Keratinocyte (primary cell): ENCODE results near the gene IRF1.

Source experiments
- CTCF ChIP-seq, 3 experiments: IDR thresholded peaks in 1 of 3; conservative IDR thresholded peaks in 1 of 3; optimal IDR thresholded peaks in 1 of 3; 2 replicates in 2 of 3; 3 replicates in 1 of 3; pipeline versions ENCODE3 to v1.5.1; 2011; ENCODE audit warnings: low read length in 3 of 3, mild to moderate bottlenecking in 3 of 3, moderate library complexity in 2 of 3, control low read depth in 1 of 3, inconsistent platforms in 1 of 3; ENCODE audit not compliant: insufficient read depth in 2 of 3; ENCODE audit errors: extremely low read depth in 1 of 3
- EZH2 ChIP-seq: IDR thresholded peaks from one replicate; pipeline ENCODE4 v1.6.1; 2012; ENCODE audit warnings: inconsistent platforms, mild to moderate bottlenecking, low read length, moderate library complexity

- TF ChIP-seq CTCF (optimal IDR thresholded peaks at IDR 0.05 in 1 of 3, IDR thresholded peaks at IDR 0.05 in 1 of 3, conservative IDR thresholded peaks at IDR 0.05 in 1 of 3; ENCODE audit: extremely low read depth in 1 of 3, insufficient read depth in 2 of 3, low read length in 3 of 3) (no peak), EZH2 (no peak)
These were observed 49.6 kb upstream of the IRF1 start for GRCh38 chr5:132540149-132540548.
